ENCODE measurements around the gene ALOX12.
A peak's percentile ranks its signal among the peaks of the same experiment; 100 is the strongest.
"Not testable (repeated sequence)": the region's sequence is repeated elsewhere in the genome, so short reads cannot be mapped to it uniquely, and the experiment has no call there.

The ALOX12 gene

DNA sequence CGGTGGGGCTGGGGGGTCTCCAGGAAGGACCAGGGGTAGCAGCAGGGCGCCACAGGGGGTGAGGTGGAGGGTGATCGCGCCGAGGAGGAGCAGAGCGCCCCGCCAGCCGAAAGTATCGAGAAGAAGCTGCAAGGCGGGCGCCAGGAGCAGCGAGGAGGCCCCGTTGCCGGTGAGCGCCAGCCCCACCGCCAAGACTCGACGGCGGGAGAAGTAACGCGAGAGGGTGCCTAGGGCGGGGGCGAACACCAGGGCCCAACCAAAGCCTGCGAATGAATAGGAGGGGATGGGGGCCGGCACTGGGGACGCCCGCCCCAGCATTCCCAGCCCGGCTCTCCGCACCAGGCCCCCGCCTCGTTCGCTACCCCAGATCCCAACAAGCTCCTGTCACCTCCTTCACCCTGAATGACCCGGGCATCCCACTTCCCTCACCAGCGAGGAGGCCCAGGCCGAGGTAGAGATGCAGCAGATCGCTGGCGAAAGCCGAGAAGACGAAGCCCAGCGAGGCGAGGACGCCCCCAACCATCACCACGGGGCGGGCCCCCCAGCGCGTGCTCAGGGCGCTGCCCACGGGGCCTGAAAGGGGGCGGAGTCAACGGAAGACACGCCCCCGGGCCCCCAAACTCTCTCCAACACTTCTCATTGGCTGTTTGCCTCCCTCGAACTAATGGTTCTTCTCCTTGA lies 46.8 kb downstream of the ALOX12 start:
- no peaks in the 10 kb centered on the region for H3K9me3 ChIP-seq
- H3K36me3 ChIP-seq: no peaks in the 10 kb centered on the region
- no peak overlapping the region for H3K27ac ChIP-seq
- H3K4me1 ChIP-seq (ENCODE audit: control insufficient read depth in 1 of 2, insufficient read depth in 1 of 2, low read depth in 1 of 2, low read length in 1 of 2): peaks cover 31 to 41% of the 10 kb centered on the region in 2 experiments
- peak overlapping the region; percentile 1 to 39 for H3K4me3 ChIP-seq (ENCODE audit: low read depth in 1 of 2, low read length in 1 of 2)
- TF ChIP-seq, protein P1, sequence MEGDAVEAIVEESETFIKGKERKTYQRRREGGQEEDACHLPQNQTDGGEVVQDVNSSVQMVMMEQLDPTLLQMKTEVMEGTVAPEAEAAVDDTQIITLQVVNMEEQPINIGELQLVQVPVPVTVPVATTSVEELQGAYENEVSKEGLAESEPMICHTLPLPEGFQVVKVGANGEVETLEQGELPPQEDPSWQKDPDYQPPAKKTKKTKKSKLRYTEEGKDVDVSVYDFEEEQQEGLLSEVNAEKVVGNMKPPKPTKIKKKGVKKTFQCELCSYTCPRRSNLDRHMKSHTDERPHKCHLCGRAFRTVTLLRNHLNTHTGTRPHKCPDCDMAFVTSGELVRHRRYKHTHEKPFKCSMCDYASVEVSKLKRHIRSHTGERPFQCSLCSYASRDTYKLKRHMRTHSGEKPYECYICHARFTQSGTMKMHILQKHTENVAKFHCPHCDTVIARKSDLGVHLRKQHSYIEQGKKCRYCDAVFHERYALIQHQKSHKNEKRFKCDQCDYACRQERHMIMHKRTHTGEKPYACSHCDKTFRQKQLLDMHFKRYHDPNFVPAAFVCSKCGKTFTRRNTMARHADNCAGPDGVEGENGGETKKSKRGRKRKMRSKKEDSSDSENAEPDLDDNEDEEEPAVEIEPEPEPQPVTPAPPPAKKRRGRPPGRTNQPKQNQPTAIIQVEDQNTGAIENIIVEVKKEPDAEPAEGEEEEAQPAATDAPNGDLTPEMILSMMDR (IDR thresholded peaks at IDR 0.05): no peak
- peaks cover 78% of the 10 kb centered on the region for H3K27me3 ChIP-seq

DNA sequence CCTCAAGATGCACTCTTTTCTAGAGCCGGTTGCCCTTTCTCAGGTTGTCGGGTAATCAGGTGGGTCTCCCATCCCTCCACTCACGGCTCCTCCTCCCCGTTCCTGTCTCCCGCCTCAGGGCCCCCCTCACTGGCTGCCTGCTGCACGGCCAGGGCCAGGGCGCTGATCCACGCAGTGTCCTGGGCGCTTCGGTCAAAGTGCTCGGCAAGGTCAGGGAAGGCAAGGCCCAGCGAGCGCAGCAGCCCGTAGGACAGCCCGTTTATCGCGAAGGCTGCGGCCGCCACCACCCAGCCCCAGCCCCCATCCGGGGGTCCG lies 47.3 kb downstream of the ALOX12 start:
- Histone ChIP-seq H3K9me3 (no peaks in the 10 kb centered on the region), H3K27me3 (peaks cover 83% of the 10 kb centered on the region), H3K4me3 (ENCODE audit: low read depth in 1 of 2, low read length in 1 of 2) (peak overlapping the region; percentile 1 to 39), H3K4me1 (ENCODE audit: control insufficient read depth in 1 of 2, insufficient read depth in 1 of 2, low read depth in 1 of 2, low read length in 1 of 2) (peaks cover 31 to 41% of the 10 kb centered on the region in 2 experiments), H3K36me3 (no peaks in the 10 kb centered on the region), H3K27ac (no peak overlapping the region)
- TF ChIP-seq, protein P1 (IDR thresholded peaks at IDR 0.05): no peak

DNA sequence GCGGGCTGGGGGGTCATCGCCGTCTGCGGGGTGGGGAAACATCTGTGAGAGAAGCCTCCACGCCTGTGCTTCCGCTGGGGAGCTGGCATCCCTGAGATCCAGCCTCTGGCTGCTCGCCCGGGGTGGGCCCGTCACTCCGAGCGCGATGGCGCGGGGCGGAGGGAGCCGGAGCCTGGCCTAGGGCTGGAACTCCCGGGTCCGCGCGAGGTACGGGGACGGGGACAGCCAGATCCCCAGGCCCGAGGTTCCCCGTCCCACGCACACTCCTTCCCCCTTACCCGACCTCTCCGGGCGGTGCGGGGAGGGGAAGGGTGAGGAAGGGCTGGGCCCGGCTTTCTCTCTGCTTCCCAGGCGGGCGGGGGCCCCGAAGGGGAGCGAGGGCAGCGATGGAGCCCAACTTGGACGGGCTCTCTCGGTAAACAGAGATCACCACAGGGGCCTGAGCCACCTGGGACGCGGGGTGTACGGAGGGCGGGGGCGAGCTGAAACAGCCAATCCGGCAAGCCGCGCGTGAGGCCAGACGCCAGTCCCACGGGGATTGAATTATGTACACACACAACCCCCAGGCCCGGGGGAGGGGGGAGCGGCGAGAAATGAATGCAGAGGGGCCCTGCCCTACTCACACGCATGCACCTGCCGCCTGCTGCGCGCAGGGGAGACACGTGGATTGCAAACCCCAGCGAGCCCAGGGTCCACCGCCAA lies 47.8 kb downstream of the ALOX12 start, which contains the start of gene SLC16A11:
TSS of gene SLC16A11 (minus strand) at position 596 of the 702 bp plus-strand sequence. CDS start at position 17, 579 bp downstream.
- Histone ChIP-seq H3K27ac (no peak within 1 kb of the TSS), H3K27me3 (peaks cover 88% of the 10 kb centered on the region), H3K36me3 (no peaks in the 10 kb centered on the region), H3K4me3 (ENCODE audit: low read depth in 1 of 2, low read length in 1 of 2) (peak within 1 kb of the TSS; percentile 1 to 39), H3K9me3 (no peaks in the 10 kb centered on the region), H3K4me1 (ENCODE audit: control insufficient read depth in 1 of 2, insufficient read depth in 1 of 2, low read depth in 1 of 2, low read length in 1 of 2) (peaks cover 31 to 41% of the 10 kb centered on the region in 2 experiments)
- TF ChIP-seq, protein P1 (IDR thresholded peaks at IDR 0.05): no peak

DNA sequence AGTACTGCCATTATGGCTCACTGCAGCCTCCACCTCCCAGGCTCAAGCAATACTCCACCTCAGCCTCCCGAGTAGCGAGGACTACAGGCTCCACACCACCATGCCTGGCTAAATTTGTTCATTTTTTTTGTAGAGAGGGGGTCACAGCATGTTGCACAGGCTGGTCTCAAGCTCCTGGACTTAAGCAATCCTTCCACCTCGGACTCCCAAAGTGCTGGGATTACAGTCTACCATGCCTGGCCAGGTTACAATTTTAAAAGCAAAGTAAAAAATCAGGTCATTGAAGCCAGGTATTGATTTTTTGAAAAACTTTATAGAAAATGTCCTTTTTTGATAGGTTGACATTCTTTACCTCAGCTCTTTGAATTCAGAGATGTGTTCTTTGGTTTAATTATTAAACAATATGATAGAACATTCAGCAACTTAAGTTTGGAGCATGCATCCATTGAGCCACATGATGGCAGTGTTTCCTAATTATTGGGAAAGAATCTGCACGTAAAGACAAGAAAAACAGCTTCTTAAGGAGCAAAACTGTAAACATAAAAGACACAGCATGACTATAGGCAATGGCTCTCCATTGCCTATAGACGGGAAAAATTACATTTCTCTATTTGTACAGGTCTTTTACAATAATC lies 49.8 kb downstream of the ALOX12 start:
- Histone ChIP-seq H3K27ac (no peak overlapping the region), H3K27me3 (peaks cover 100% of the 10 kb centered on the region), H3K4me1 (ENCODE audit: control insufficient read depth in 1 of 2, insufficient read depth in 1 of 2, low read depth in 1 of 2, low read length in 1 of 2) (peaks cover 31 to 41% of the 10 kb centered on the region in 2 experiments), H3K36me3 (no peaks in the 10 kb centered on the region), H3K4me3 (ENCODE audit: low read depth in 1 of 2, low read length in 1 of 2) (peak overlapping the region; percentile 19 to 40), H3K9me3 (no peaks in the 10 kb centered on the region)
- TF ChIP-seq, protein P1 (IDR thresholded peaks at IDR 0.05): peak; percentile 47

DNA sequence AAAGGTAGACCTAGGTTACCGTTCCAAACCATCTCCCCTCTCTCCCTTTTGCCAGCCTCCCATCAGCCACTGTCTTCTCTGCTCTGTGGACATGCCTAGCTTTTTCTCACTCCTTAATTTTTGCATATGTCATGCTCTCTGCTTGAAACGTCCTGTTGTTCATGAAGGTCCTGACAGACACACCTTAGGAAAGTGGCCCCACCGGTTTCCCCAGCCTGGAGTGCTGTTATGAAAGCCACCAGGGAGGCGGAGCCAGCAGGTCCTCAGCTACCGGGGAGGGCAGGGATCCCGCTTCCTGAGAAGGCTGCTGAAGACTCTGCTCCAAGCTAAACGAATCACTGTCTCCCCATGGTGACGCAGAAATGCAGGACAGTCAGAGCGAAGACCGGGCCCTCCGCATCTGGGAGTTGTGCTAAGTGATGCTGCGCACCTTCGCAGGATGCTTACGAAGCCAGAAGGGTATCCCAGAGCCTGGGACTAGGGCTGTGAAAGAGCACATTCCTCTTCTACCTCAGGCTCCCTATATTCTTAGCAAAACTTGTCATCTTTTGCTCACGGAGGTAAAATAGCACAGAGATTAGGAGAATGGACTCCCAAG lies 50.4 kb downstream of the ALOX12 start:
- TF ChIP-seq, protein P1 (IDR thresholded peaks at IDR 0.05): no peak
- H3K4me3 ChIP-seq (ENCODE audit: low read depth in 1 of 2, low read length in 1 of 2): peak overlapping the region; percentile 19 to 40
- no peak overlapping the region for H3K27ac ChIP-seq

DNA sequence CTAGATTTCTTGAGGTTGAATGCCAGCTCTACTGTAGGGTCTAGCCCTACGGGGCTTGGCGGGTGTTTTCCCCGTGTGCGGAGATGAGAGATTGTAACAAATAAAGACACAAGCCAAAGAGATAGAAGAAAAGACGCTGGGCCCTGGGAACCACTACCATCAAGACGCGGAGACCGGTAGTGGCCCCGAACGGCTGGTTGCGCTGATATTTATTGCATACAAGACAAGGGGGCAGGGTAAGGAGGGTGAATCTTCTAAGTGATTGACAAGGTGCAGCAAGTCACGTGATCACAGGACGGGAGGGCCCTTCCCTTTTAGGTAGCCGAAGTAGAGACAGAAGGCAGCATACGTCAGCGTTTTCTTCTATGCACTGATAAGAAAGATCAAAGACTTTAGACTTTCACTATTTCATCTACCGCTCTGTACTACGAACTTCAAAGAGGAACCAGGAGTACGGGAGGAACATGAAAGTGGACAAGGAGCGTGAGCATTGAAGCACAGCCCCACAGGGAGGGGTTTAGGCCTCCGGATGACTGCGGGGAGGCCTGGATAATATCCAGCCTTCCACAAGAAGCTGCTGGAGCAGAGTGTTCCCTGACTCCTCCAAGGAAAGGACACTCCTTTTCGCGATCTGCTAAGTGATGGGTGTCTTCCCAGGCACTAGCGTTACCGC lies 51.0 kb downstream of the ALOX12 start:
- peak overlapping the region; percentile 19 to 40 for H3K4me3 ChIP-seq (ENCODE audit: low read depth in 1 of 2, low read length in 1 of 2)
- H3K4me1 ChIP-seq (ENCODE audit: control insufficient read depth in 1 of 2, insufficient read depth in 1 of 2, low read depth in 1 of 2, low read length in 1 of 2): peaks cover 31 to 41% of the 10 kb centered on the region in 2 experiments
- peaks cover 96% of the 10 kb centered on the region for H3K27me3 ChIP-seq
- H3K27ac ChIP-seq, H3K36me3 ChIP-seq, H3K9me3 ChIP-seq: not testable (repeated sequence)

More for the DNA sequence above, 50.4 kb downstream of the ALOX12 start:
- peaks cover 100% of the 10 kb centered on the region for H3K27me3 ChIP-seq
- no peaks in the 10 kb centered on the region for H3K9me3 ChIP-seq
- H3K36me3 ChIP-seq: no peaks in the 10 kb centered on the region
- peaks cover 31 to 41% of the 10 kb centered on the region in 2 experiments for H3K4me1 ChIP-seq (ENCODE audit: control insufficient read depth in 1 of 2, insufficient read depth in 1 of 2, low read depth in 1 of 2, low read length in 1 of 2)

All from neutrophil (primary cell).